Epithelial cell of esophagus (primary cell): ENCODE data around the gene UPF1.

ENCODE experiments used
- DNase-seq: peaks from one replicate; pipeline ENCODE4 v3.0.0; 2010; ENCODE audit warnings: low read depth
- H3K4me3 ChIP-seq: 2 replicates; pipeline ENCODE4 v1.5.1; 2011; ENCODE audit warnings: mild to moderate bottlenecking, low read length, control low read depth
- CTCF ChIP-seq: IDR thresholded peaks from 2 replicates; pipeline ENCODE4 v1.5.1; 2011; ENCODE audit warnings: low read depth, mild to moderate bottlenecking, low read length, control low read depth, inconsistent platforms; ENCODE audit not compliant: insufficient read depth; ENCODE audit errors: missing control alignments

UPF1 gene

GRCh38 chr19:18871543-18871942 lies 39.8 kb downstream of the UPF1 start:
- DNase-seq = no peak
- H3K4me3 ChIP-seq = no peak overlapping the region
- TF ChIP-seq CTCF = no peak

- TF ChIP-seq CTCF = no peak
- H3K4me3 ChIP-seq = no peak overlapping the region
- no peak for DNase-seq
These were observed 44.0 kb downstream of the UPF1 start for GRCh38 chr19:18875726-18876125.

GRCh38 chr19:18876865-18877264 lies 45.1 kb downstream of the UPF1 start:
- TF ChIP-seq CTCF = no peak
- no peak for DNase-seq
- no peak overlapping the region for H3K4me3 ChIP-seq

- TF ChIP-seq CTCF = no peak
These were observed 46.5 kb downstream of the UPF1 start for GRCh38 chr19:18878058-18878797.

GRCh38 chr19:18878858-18879578 lies 47.3 kb downstream of the UPF1 start:
- no peak for DNase-seq
- no peak overlapping the region for H3K4me3 ChIP-seq
- no peak for TF ChIP-seq CTCF

More at GRCh38 chr19:18878058-18878797, 46.5 kb downstream of the UPF1 start:
- no peak for DNase-seq
- H3K4me3 ChIP-seq = no peak overlapping the region

GRCh38 chr19:18879579-18880373 lies 48.0 kb downstream of the UPF1 start:
- peak; percentile 52 for DNase-seq
- H3K4me3 ChIP-seq = no peak overlapping the region
- no peak for TF ChIP-seq CTCF
